Tibial nerve (tissue), 4 donors: ENCODE data around the gene KRTAP10-2.

Source experiments
- EP300 ChIP-seq, 2 donors: sonication (generic); formaldehyde crosslinking; IDR thresholded peaks; one replicate each; pipeline ENCODE4 v1.6.1; 2017; ENCODE audit warnings: antibody characterized with exemption in 2 of 2, mild to moderate bottlenecking in 1 of 2
- TF ChIP-seq, protein P1 (sequence below), 5 experiments: fragments of 200-600 bp in 3 of 5; fragments of 450-650 bp in 2 of 5; sonication (generic) in 3 of 5; IDR thresholded peaks; one replicate each; pipeline ENCODE4 v1.5.1; 2016 to 2019; ENCODE audit warnings: antibody characterized with exemption in 5 of 5, mild to moderate bottlenecking in 3 of 5, moderate library complexity in 2 of 5

DNA sequence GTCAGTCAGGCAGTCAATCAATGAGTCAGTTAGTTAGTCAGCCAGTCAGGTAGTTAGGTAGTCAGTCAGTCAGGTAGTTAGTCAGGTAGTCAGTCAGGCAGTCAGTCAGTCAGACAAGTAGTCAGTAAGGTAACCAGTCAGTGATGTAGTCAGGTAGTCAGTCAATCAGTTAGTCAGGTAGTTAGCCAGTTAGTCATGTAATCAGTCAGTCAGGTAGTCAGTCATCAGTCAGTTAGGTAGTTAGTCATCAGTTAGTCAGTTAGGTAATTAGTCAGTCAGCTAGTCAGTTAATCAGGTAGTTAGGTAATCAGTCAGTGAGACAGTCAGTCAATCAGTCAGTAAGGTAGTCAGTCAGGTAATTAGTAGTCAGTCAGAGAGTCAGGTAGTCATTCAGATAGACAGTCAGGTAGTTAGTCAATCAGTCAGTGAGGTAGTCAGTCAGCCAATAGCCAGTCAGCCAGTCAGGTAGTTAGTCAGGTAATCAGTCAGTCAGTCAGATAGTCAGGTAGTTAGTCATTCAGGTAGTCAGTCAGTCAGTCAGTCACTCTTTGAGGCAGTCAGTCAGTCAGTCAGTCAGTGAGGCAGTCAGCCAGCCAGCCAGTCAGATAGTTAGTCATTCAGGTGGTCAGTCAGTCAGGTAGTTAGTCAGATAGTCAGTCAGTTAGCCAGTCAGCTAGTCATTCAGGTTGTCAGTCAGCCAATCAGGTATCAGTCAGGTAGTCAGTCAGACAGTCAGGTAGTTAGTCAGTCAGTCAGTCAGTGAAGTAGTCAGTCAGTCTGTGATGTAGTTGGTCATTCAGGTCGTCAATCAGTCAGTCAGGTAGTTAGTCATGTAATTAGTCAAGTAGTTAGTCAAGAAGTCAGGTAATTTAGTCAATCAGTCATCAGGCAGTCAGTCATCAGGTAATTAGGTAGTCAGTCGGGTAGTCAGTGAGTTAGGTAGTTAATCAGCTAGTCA, 26.6 kb downstream of the KRTAP10-2 start:
- TF ChIP-seq, protein P1, sequence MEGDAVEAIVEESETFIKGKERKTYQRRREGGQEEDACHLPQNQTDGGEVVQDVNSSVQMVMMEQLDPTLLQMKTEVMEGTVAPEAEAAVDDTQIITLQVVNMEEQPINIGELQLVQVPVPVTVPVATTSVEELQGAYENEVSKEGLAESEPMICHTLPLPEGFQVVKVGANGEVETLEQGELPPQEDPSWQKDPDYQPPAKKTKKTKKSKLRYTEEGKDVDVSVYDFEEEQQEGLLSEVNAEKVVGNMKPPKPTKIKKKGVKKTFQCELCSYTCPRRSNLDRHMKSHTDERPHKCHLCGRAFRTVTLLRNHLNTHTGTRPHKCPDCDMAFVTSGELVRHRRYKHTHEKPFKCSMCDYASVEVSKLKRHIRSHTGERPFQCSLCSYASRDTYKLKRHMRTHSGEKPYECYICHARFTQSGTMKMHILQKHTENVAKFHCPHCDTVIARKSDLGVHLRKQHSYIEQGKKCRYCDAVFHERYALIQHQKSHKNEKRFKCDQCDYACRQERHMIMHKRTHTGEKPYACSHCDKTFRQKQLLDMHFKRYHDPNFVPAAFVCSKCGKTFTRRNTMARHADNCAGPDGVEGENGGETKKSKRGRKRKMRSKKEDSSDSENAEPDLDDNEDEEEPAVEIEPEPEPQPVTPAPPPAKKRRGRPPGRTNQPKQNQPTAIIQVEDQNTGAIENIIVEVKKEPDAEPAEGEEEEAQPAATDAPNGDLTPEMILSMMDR (IDR thresholded peaks at IDR 0.05): no peak
- TF ChIP-seq EP300 (IDR thresholded peaks at IDR 0.05): no peak
